GM23248 (cell line): ENCODE results near the gene GRID2. TPM values are rescaled to one million over a fixed set of nuclear protein-coding genes. Genes with fewer than 3 reads are reported as not detected.

ENCODE experiments used
- DNase-seq: peaks from one replicate; pipeline ENCODE4 v3.0.0-alpha.2; 2015
- H2AFZ ChIP-seq: fragments of 200-600 bp; sonication (generic); 2 replicates; pipeline ENCODE4 v1.6.1; 2016; ENCODE audit warnings: antibody characterized with exemption
- H3F3A ChIP-seq: fragments of 200-600 bp; sonication (generic); 2 replicates; pipeline ENCODE4 v1.6.1; 2016; ENCODE audit warnings: mild to moderate bottlenecking, antibody characterized with exemption, mixed run types; ENCODE audit not compliant: insufficient read depth
- H3K27ac ChIP-seq: fragments of 200-600 bp; sonication (generic); 2 replicates; pipeline ENCODE4 v1.5.1; 2016; ENCODE audit warnings: mild to moderate bottlenecking
- H3K27me3 ChIP-seq: fragments of 200-600 bp; sonication (generic); replicated peaks from 2 replicates; pipeline ENCODE4 v1.6.1; 2016; ENCODE audit warnings: mild to moderate bottlenecking; ENCODE audit not compliant: insufficient read depth
- H3K36me3 ChIP-seq: fragments of 200-600 bp; sonication (generic); 2 replicates; pipeline ENCODE4 v1.6.1; 2016; ENCODE audit warnings: low read depth, mild to moderate bottlenecking
- H3K4me1 ChIP-seq: fragments of 200-600 bp; sonication (generic); 2 replicates; pipeline ENCODE4 v1.6.1; 2016; ENCODE audit warnings: mild to moderate bottlenecking; ENCODE audit not compliant: insufficient read depth
- H3K4me2 ChIP-seq: fragments of 200-600 bp; sonication (generic); one replicate; pipeline ENCODE4 v1.6.1; 2016; ENCODE audit warnings: mild to moderate bottlenecking; ENCODE audit not compliant: unreplicated experiment
- H3K4me3 ChIP-seq: fragments of 200-600 bp; sonication (generic); 2 replicates; pipeline ENCODE4 v1.5.1; 2016; ENCODE audit warnings: mild to moderate bottlenecking
- H3K79me2 ChIP-seq: fragments of 200-600 bp; sonication (generic); 2 replicates; pipeline ENCODE4 v1.6.1; 2016; ENCODE audit warnings: mild to moderate bottlenecking; ENCODE audit not compliant: insufficient read depth
- H3K9ac ChIP-seq: fragments of 200-600 bp; sonication (generic); 2 replicates; pipeline ENCODE4 v1.6.1; 2016; ENCODE audit warnings: mild to moderate bottlenecking
- H3K9me2 ChIP-seq: fragments of 200-600 bp; sonication (generic); 2 replicates; pipeline ENCODE4 v1.6.1; 2016; ENCODE audit warnings: mixed run types, mild to moderate bottlenecking, moderate library complexity; ENCODE audit not compliant: insufficient read depth
- H3K9me3 ChIP-seq: fragments of 200-600 bp; sonication (generic); one replicate; pipeline ENCODE4 v1.6.1; 2017; ENCODE audit warnings: low read depth
- H4K20me1 ChIP-seq: fragments of 200-600 bp; sonication (generic); 2 replicates; pipeline ENCODE4 v1.6.0; 2016; ENCODE audit not compliant: insufficient read depth
- EZH2 ChIP-seq: fragments of 200-600 bp; sonication (generic); IDR thresholded peaks from 2 replicates; pipeline ENCODE4 v1.6.1; 2018; ENCODE audit warnings: antibody characterized with exemption, mild to moderate bottlenecking; ENCODE audit not compliant: insufficient read depth, poor library complexity, severe bottlenecking
- EZH2phosphoT487 ChIP-seq: fragments of 200-600 bp; sonication (generic); IDR thresholded peaks from 2 replicates; pipeline ENCODE4 v1.6.1; 2018; ENCODE audit warnings: antibody characterized with exemption, moderate library complexity, mild to moderate bottlenecking, low read depth; ENCODE audit not compliant: insufficient read depth
- WGBS, 2 experiments: methylation state at CpG; one replicate each; pipeline ENCODE4 v1.1.6; 2015 to 2017; ENCODE audit warnings: low lambda C conversion rate in 2 of 2, low coverage in 1 of 2; ENCODE audit errors: missing lambda C conversion rate in 2 of 2; 5-methylcytosine and 5-hydroxymethylcytosine counted together
- in situ Hi-C: fragments of 300-500 bp; cut with MboI; formaldehyde crosslinking; loops from 2 replicates; pipeline ENCODE4 v1.15.0; 2020
- polyA plus RNA-seq: library from polyadenylated mRNA; unstranded; fragments of >200 nt; fragmentation: Nextera tagmentation; extraction: Ambion mirVana; gene quantifications from 2 replicates; pipeline ENCODE4 v1.2.1, GENCODE V29; 2016
- total RNA-seq: library from RNA; depleted of rRNA; stranded (reverse); fragments of >200 nt; shearing (Covaris generic); gene quantifications from 2 replicates; pipeline ENCODE4 v1.2.3, GENCODE V29; 2014

GRID2 gene
- total and polyA plus RNA-seq, 2 experiments from 2014 or later: not detected

- no peak for TF ChIP-seq EZH2phosphoT487
- TF ChIP-seq EZH2: no peak
- DNase-seq: peak; percentile 32
- 53 to 61% methylated on average over 1 of the region's 1 CpG for WGBS, 2 experiments
Observed at GRCh38 chr4:93788712-93789111, 1484.9 kb downstream of the GRID2 start.

GRCh38 chr4:93791570-93792195, 1487.9 kb downstream of the GRID2 start:
- H3K9me2 ChIP-seq: no peaks in the 10 kb centered on the region
- no peak overlapping the region for H3K27ac ChIP-seq
- no peak overlapping the region for H3K4me3 ChIP-seq
- 0 out of 2 replicates have a peak overlapping the region, but pooled peaks have one; percentile 39 for H2AFZ ChIP-seq
- TF ChIP-seq EZH2: no peak
- no peak for TF ChIP-seq EZH2phosphoT487
- H3K4me1 ChIP-seq: no peaks in the 10 kb centered on the region
- no peaks in the 10 kb centered on the region for H3K36me3 ChIP-seq
- peak; percentile 68 for DNase-seq
- WGBS, 2 experiments: 0 to 5% methylated on average over 3 of the region's 3 CpGs
- H3K9me3 ChIP-seq: no peaks in the 10 kb centered on the region
- H4K20me1 ChIP-seq: no peaks in the 10 kb centered on the region
- H3K9ac ChIP-seq: no peak overlapping the region
- no peaks in the 10 kb centered on the region for H3K79me2 ChIP-seq
- in situ Hi-C loops: loop anchor here (25.0 kb wide), 1 partner anchor 796 kb away; no protein-coding TSS in a partner anchor
- H3K4me2 ChIP-seq: no peak overlapping the region
- no peaks in the 10 kb centered on the region for H3F3A ChIP-seq
- H3K27me3 ChIP-seq: peaks cover 12% of the 10 kb centered on the region

More at GRCh38 chr4:93788712-93789111, 1484.9 kb downstream of the GRID2 start:
- Histone ChIP-seq H3K27me3 (peaks cover 4% of the 10 kb centered on the region), H2AFZ (no peak overlapping the region), H3K27ac (no peak overlapping the region), H3K9ac (no peak overlapping the region), H3K4me3 (no peak overlapping the region), H3K36me3 (no peaks in the 10 kb centered on the region), H4K20me1 (no peaks in the 10 kb centered on the region), H3K4me2 (no peak overlapping the region), H3K79me2 (no peaks in the 10 kb centered on the region), H3K4me1 (no peaks in the 10 kb centered on the region), H3F3A (no peaks in the 10 kb centered on the region), H3K9me3 (no peaks in the 10 kb centered on the region), H3K9me2 (no peaks in the 10 kb centered on the region)
- in situ Hi-C loops: loop anchor here (25.0 kb wide), 1 partner anchor 799 kb away; no protein-coding TSS in a partner anchor

- TF ChIP-seq EZH2 (no peak), EZH2phosphoT487 (no peak)
- Histone ChIP-seq H3K27me3 (no peaks in the 10 kb centered on the region; the same call in 1 of the 2 replicates), H3K4me2 (no peak overlapping the region), H3K27ac (no peak overlapping the region), H3K9ac (no peak overlapping the region), H3K79me2 (no peaks in the 10 kb centered on the region), H3K4me3 (no peak overlapping the region), H4K20me1 (no peaks in the 10 kb centered on the region), H3K4me1 (no peaks in the 10 kb centered on the region), H3K9me2 (no peaks in the 10 kb centered on the region), H3K9me3 (no peaks in the 10 kb centered on the region), H3F3A (no peaks in the 10 kb centered on the region), H2AFZ (no peak overlapping the region), H3K36me3 (no peaks in the 10 kb centered on the region)
- in situ Hi-C loops: loop anchor here (25.0 kb wide), 1 partner anchor 585 kb away; no protein-coding TSS in a partner anchor
- WGBS, 2 experiments: 35 to 42% methylated on average over 4 of the region's 4 CpGs
- no peak for DNase-seq
Observed at GRCh38 chr4:93802045-93802444, 1498.3 kb downstream of the GRID2 start.

GRCh38 chr4:93809773-93810172, 1506.0 kb downstream of the GRID2 start:
- no peak overlapping the region for H3K9ac ChIP-seq
- in situ Hi-C loops: loop anchor here (25.0 kb wide), 1 partner anchor 578 kb away; no protein-coding TSS in a partner anchor
- WGBS, 2 experiments: 53 to 60% methylated on average over 4 of the region's 4 CpGs
- no peaks in the 10 kb centered on the region; the same call in 1 of the 2 replicates for H3K27me3 ChIP-seq
- H3K4me3 ChIP-seq: no peak overlapping the region
- no peaks in the 10 kb centered on the region for H4K20me1 ChIP-seq
- H3K27ac ChIP-seq: no peak overlapping the region
- no peaks in the 10 kb centered on the region for H3K4me1 ChIP-seq
- no peaks in the 10 kb centered on the region for H3K36me3 ChIP-seq
- DNase-seq: no peak
- no peak overlapping the region for H3K4me2 ChIP-seq
- no peak for TF ChIP-seq EZH2
- no peak for TF ChIP-seq EZH2phosphoT487
- no peak overlapping the region for H2AFZ ChIP-seq
- H3K9me2 ChIP-seq: no peaks in the 10 kb centered on the region
- no peaks in the 10 kb centered on the region for H3K9me3 ChIP-seq
- no peaks in the 10 kb centered on the region for H3F3A ChIP-seq
- no peaks in the 10 kb centered on the region for H3K79me2 ChIP-seq
